ENCODE results near the gene AATK. TPM values are rescaled to one million over a fixed set of nuclear protein-coding genes. Genes with fewer than 3 reads are reported as not detected.
A peak's percentile ranks its signal among the peaks of the same experiment; 100 is the strongest.

AATK gene
- total and polyA plus RNA-seq, 2 of the 13 experiments (the other 11 are each of a cell fraction or from before 2014, with no cell fraction given) = 2.9 to 8.4 TPM

GRCh38 chr17:81142301-81143199 is 23.5 kb downstream of the AATK start (continued):
- TF ChIP-seq MTERF4 (CRISPR knock-in tag; IDR thresholded peaks at IDR 0.05) (peak; percentile 79; the same call in 1 of the 2 replicates), ZNF615 (CRISPR knock-in tag; IDR thresholded peaks at IDR 0.05; ENCODE audit: borderline replicate concordance) (no peak), MAX (IDR thresholded peaks at IDR 0.05) (peak; percentile 44; the same call in 1 of the 2 replicates), HDAC2 (CRISPR knock-in tag; IDR thresholded peaks at IDR 0.05) (peak; percentile 35; the same call in 1 of the 2 replicates), ZNF256 (CRISPR knock-in tag; conservative IDR thresholded peaks at IDR 0.05) (no peak), MAF1 (CRISPR knock-in tag; IDR thresholded peaks at IDR 0.05; ENCODE audit: borderline replicate concordance) (no peak), CBFB (CRISPR knock-in tag; IDR thresholded peaks at IDR 0.05) (0 out of 2 replicates have a peak, but pooled peaks have one; percentile 40), BHLHE40 (IDR thresholded peaks at IDR 0.05; ENCODE audit: low read length) (0 out of 2 replicates have a peak, but pooled peaks have one; percentile 3), TSC22D2 (CRISPR knock-in tag; IDR thresholded peaks at IDR 0.05; ENCODE audit: borderline replicate concordance) (0 out of 2 replicates have a peak, but pooled peaks have one; percentile 61), ZNF329 (CRISPR knock-in tag; IDR thresholded peaks at IDR 0.05; ENCODE audit: low read depth) (no peak; the same call in 1 of the 2 replicates), PAF1 (CRISPR knock-in tag; IDR thresholded peaks at IDR 0.05) (no peak), ZFP37 (CRISPR knock-in tag; IDR thresholded peaks at IDR 0.05; ENCODE audit: borderline replicate concordance) (no peak), TP53 (CRISPR knock-in tag; conservative IDR thresholded peaks at IDR 0.05) (no peak), NR2F1 (CRISPR knock-in tag; IDR thresholded peaks at IDR 0.05) (no peak), ZNF574 (CRISPR knock-in tag; IDR thresholded peaks at IDR 0.05) (no peak), SAP130 (CRISPR knock-in tag; IDR thresholded peaks at IDR 0.05; ENCODE audit: low read depth) (peak; percentile 49)
- TF ChIP-seq, protein P1, sequence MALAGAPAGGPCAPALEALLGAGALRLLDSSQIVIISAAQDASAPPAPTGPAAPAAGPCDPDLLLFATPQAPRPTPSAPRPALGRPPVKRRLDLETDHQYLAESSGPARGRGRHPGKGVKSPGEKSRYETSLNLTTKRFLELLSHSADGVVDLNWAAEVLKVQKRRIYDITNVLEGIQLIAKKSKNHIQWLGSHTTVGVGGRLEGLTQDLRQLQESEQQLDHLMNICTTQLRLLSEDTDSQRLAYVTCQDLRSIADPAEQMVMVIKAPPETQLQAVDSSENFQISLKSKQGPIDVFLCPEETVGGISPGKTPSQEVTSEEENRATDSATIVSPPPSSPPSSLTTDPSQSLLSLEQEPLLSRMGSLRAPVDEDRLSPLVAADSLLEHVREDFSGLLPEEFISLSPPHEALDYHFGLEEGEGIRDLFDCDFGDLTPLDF (CRISPR knock-in tag; IDR thresholded peaks at IDR 0.05) = no peak
- TF ChIP-seq, protein P2, sequence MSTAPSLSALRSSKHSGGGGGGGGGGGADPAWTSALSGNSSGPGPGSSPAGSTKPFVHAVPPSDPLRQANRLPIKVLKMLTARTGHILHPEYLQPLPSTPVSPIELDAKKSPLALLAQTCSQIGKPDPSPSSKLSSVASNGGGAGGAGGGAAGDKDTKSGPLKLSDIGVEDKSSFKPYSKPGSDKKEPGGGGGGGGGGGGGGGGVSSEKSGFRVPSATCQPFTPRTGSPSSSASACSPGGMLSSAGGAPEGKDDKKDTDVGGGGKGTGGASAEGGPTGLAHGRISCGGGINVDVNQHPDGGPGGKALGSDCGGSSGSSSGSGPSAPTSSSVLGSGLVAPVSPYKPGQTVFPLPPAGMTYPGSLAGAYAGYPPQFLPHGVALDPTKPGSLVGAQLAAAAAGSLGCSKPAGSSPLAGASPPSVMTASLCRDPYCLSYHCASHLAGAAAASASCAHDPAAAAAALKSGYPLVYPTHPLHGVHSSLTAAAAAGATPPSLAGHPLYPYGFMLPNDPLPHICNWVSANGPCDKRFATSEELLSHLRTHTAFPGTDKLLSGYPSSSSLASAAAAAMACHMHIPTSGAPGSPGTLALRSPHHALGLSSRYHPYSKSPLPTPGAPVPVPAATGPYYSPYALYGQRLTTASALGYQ (CRISPR knock-in tag; IDR thresholded peaks at IDR 0.05) = no peak
- TF ChIP-seq, protein P3, sequence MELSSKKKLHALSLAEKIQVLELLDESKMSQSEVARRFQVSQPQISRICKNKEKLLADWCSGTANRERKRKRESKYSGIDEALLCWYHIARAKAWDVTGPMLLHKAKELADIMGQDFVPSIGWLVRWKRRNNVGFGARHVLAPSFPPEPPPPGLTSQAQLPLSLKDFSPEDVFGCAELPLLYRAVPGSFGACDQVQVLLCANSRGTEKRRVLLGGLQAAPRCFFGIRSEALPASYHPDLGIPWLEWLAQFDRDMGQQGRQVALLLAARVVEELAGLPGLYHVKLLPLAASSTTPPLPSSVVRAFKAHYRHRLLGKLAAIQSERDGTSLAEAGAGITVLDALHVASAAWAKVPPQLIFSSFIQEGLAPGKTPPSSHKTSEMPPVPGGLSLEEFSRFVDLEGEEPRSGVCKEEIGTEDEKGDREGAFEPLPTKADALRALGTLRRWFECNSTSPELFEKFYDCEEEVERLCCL (CRISPR knock-in tag; IDR thresholded peaks at IDR 0.05; ENCODE audit: borderline replicate concordance) = no peak

Measured in HepG2 (cell line).